Lower leg skin (tissue), 3 donors: ENCODE results near the gene KIF15.
"Not testable (repeated sequence)": the region's sequence is repeated elsewhere in the genome, so short reads cannot be mapped to it uniquely, and the experiment has no call there.

Source experiments
- CTCF ChIP-seq, 3 donors: fragments of 450-650 bp; IDR thresholded peaks; one replicate each; pipeline ENCODE4 v1.5.1; 2016; ENCODE audit warnings: antibody characterized with exemption in 3 of 3, mild to moderate bottlenecking in 3 of 3, moderate library complexity in 2 of 3
- POLR2A ChIP-seq, 2 donors: fragments of 450-650 bp; IDR thresholded peaks; one replicate each; pipeline ENCODE4 v1.6.1; 2016 to 2017; ENCODE audit warnings: antibody characterized with exemption in 2 of 2, mild to moderate bottlenecking in 1 of 2, moderate library complexity in 1 of 2

DNA sequence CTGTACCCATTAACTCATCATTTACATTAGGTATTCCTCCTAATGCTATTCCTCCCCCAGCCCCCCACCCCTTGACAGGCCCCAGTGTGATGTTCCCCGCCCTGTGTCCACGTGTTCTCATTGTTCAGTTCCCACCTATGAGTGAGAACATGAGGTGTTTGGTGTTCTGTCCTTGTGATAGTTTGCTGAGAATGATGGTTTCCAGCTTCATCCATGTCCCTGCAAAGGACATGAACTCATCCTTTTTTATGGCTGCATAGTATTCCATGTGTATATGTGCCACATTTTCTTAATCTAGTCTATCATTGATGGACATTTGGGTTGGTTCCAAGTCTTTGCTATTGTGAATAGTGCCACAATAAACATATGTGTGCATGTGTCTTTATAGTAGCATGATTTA, 54.7 kb downstream of the KIF15 start:
- not testable (repeated sequence) for TF ChIP-seq CTCF, POLR2A (IDR thresholded peaks at IDR 0.05)
